ENCODE results near the gene ZFYVE27. TPM values are rescaled to one million over a fixed set of nuclear protein-coding genes. Genes with fewer than 3 reads are reported as not detected.

Gene ZFYVE27
- total RNA-seq, 1 experiment from 2014 or later = 26.0 TPM

GRCh38 chr10:97713826-97714400, 23.0 kb upstream of the ZFYVE27 start (continued):
- TF ChIP-seq NR3C1 (CRISPR knock-in tag; conservative IDR thresholded peaks at IDR 0.05; ENCODE audit: low read depth) (no peak), CTCF (IDR thresholded peaks at IDR 0.05) (no peak), NFE2L1 (CRISPR knock-in tag; IDR thresholded peaks at IDR 0.05) (no peak; the same call in 1 of the 2 replicates), ZNF232 (CRISPR knock-in tag; IDR thresholded peaks at IDR 0.05) (peak; percentile 65; the same call in 1 of the 2 replicates), ESRRA (CRISPR knock-in tag; IDR thresholded peaks at IDR 0.05; ENCODE audit: borderline replicate concordance) (peak; percentile 94), CREB1 (CRISPR knock-in tag; IDR thresholded peaks at IDR 0.05) (peak; percentile 61; the same call in 1 of the 2 replicates), ZNF121 (CRISPR knock-in tag; IDR thresholded peaks at IDR 0.05) (peak; percentile 28; the same call in 1 of the 2 replicates), IRF1 (CRISPR knock-in tag; IDR thresholded peaks at IDR 0.05) (peak; percentile 74), ARID4B (CRISPR knock-in tag; IDR thresholded peaks at IDR 0.05; ENCODE audit: borderline replicate concordance) (peak; percentile 93), CREM (CRISPR knock-in tag; IDR thresholded peaks at IDR 0.05) (peak; percentile 30; the same call in 1 of the 2 replicates), NR2C2 (CRISPR knock-in tag; IDR thresholded peaks at IDR 0.05) (peak; percentile 77), ZBTB21 (CRISPR knock-in tag; IDR thresholded peaks at IDR 0.05; ENCODE audit: borderline replicate concordance) (no peak), ZNF281 (CRISPR knock-in tag; IDR thresholded peaks at IDR 0.05) (peak; percentile 89; the same call in 1 of the 2 replicates)

- ATAC-seq = peak; percentile 71
- POLR2A ChIA-PET = interaction anchor here (0.6 to 3.0 kb wide), 10 partner anchors 9 to 151 kb away, joined by 3 to 27 read pairs (median 4); partner anchors contain the start of genes AVPI1 and ZFYVE27
- peaks cover 54% of the 10 kb centered on the region for H3K4me1 Mint-ChIP-seq
- peaks cover 8% of the 10 kb centered on the region for H3K36me3 Mint-ChIP-seq
- H3K27ac Mint-ChIP-seq = peak overlapping the region; percentile 97
- peak; percentile 75 for DNase-seq (ENCODE audit: low spot score)
- H3K9me3 Mint-ChIP-seq = no peaks in the 10 kb centered on the region
- CTCF ChIA-PET = interaction anchor here (0.9 to 4.7 kb wide), 12 partner anchors 9 to 147 kb away, joined by 3 to 45 read pairs (median 10); partner anchors contain the start of genes AVPI1 and ZFYVE27
- no peaks in the 10 kb centered on the region for H3K27me3 Mint-ChIP-seq (ENCODE audit: low read depth)
- peak overlapping the region; percentile 98 for H3K4me3 Mint-ChIP-seq
- TF ChIP-seq ELF4 (CRISPR knock-in tag; IDR thresholded peaks at IDR 0.05; ENCODE audit: low read depth) = 0 out of 2 replicates have a peak, but pooled peaks have one; percentile 56
- TF ChIP-seq HMGXB4 (CRISPR knock-in tag; IDR thresholded peaks at IDR 0.05) = peak; percentile 77; the same call in 1 of the 2 replicates
- peak; percentile 69 for TF ChIP-seq PRDM15 (CRISPR knock-in tag; IDR thresholded peaks at IDR 0.05)
- TF ChIP-seq ZBTB21 (CRISPR knock-in tag; IDR thresholded peaks at IDR 0.05; ENCODE audit: borderline replicate concordance) = peak; percentile 17; the same call in 1 of the 2 replicates
These were observed 22.3 kb upstream of the ZFYVE27 start for GRCh38 chr10:97714401-97715258.

All from WTC11 (cell line).